ENCODE measurements around the gene TSPO.
A peak's percentile ranks its signal among the peaks of the same experiment; 100 is the strongest.

TSPO gene

DNA sequence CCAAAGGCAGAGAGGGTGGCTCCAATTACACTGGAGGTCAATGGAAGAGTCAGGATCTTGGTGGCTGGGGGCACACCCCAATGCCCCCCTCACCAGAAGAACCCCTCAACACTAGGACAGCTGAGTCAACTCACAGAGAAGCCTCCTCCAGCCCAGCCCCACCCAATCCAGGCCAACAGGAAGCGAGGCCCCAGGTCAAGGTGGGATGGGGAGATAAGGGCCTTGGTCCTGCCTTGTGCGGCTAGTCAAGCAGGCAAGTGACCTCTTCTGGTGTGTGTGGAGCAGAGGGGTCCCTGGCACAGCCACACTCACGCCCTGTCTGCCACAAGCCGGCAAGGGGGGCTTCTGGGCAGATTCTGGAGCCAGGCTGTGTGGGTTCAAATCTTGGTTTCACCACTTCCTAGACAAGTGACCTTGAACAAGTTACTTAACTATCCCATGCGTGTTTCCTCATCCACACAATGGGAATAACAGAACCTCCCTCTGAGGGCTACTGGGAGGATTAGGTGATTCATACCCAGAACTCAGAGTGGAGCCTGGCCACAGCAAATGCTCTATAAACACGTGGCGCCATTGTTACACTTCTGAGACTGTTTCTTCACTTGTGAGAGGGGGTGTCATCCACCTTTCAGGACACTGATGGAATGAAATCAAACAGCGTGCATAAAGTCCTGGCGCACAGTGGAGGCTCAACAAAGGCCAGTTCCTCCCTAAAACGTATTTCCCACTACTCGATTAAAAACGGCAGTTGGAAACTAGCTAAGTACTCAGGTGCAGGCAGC is 32.3 kb downstream of the TSPO start:
- Mint-ChIP-seq H3K4me1 (ENCODE audit: low read depth) (peaks cover 25% of the 10 kb centered on the region), H3K27me3 (no peaks in the 10 kb centered on the region), H3K27ac (peak overlapping the region; percentile 47), H3K4me3 (no peak overlapping the region), H3K9me3 (no peaks in the 10 kb centered on the region), H3K36me3 (ENCODE audit: low read depth) (peaks cover 50% of the 10 kb centered on the region)
- intact Hi-C loops (cut with micrococcal nuclease): no loop called here

DNA sequence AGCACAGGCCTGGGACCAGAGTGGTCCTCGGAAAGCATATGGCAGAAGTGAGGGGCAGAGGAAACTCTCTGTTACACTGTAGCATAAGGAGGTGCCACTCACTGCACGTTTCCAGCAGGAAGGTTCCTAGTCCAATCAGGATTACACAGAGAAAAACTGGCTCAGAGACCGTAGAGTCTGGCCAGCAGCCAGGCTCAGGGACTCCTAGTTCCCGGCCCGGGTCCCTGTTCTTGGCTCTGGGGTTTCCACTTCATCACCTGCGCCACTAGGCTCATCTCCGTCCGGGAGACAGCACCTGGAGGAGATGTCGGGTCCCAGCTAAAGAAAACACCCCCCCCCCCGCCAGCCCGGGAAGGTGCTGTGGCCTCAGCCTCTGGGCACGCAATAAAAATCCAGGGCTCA is 34.5 kb downstream of the TSPO start:
- Mint-ChIP-seq H3K9me3 (no peaks in the 10 kb centered on the region), H3K4me1 (ENCODE audit: low read depth) (peaks cover 18% of the 10 kb centered on the region), H3K36me3 (ENCODE audit: low read depth) (peaks cover 28% of the 10 kb centered on the region), H3K27me3 (no peaks in the 10 kb centered on the region), H3K4me3 (peak overlapping the region; percentile 73), H3K27ac (no peak overlapping the region)
- intact Hi-C loops (cut with micrococcal nuclease): loop anchor here (5.0 kb wide), 1 partner anchor 34 kb away; the partner anchor contains the start of gene TSPO

DNA sequence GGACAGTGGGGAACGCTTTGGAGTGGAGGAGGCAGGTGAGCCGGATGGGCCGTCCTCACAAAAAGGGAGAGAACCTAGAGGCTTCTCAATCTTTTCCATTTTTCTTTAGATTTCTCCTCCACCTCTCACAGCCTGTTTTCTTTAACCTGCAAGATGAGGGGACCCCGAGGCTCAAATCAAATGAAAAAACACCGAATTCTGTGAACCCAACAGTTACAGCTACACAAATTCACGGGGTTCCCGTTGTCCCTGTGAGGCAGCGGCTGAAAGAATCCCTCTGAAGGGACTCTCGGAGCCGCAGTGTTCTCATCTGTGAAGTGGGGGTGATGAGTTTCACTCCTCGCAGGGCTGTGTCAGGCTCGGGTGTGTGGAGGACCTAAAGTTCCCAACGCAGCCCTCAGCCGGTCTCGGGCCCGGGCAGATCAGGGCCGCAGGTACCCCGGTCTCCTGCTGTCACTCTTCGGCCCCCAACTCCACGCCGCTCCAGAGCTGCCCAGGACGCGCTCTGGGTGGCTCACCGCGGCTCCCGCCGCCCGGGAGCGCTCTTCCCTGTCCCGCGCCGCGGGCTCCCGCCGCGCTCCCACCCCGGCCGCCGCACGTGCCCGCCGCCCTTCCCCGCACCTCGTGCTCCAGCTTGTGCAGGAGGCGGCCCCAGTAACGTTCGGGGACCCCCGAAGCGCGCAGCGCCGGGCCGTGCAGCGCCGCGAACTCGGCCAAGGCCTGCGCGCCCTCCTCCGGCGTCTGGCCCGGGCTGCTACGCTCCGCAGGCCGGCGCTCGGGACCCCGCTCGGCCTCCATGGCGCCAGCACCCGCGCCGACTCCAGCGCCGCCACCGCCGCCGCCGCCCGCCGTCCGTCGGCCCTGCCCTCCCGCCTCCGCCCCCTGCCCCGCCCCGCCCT is 35.2 kb downstream of the TSPO start, which contains the start of gene TTLL12:
TSS of gene TTLL12 (minus strand) at position 863 of the 899 bp plus-strand sequence. CDS start at position 798, 65 bp downstream.
- peak within 1 kb of the TSS; percentile 95 for H3K27ac Mint-ChIP-seq
- intact Hi-C loops (cut with micrococcal nuclease): loop anchor here (5.0 kb wide), 1 partner anchor 34 kb away; the partner anchor contains the start of gene TSPO
- peaks cover 18% of the 10 kb centered on the region for H3K4me1 Mint-ChIP-seq (ENCODE audit: low read depth)
- no peaks in the 10 kb centered on the region for H3K9me3 Mint-ChIP-seq
- H3K4me3 Mint-ChIP-seq: peak within 1 kb of the TSS; percentile 75
- peaks cover 23% of the 10 kb centered on the region for H3K36me3 Mint-ChIP-seq (ENCODE audit: low read depth)
- peaks cover 3% of the 10 kb centered on the region for H3K27me3 Mint-ChIP-seq

DNA sequence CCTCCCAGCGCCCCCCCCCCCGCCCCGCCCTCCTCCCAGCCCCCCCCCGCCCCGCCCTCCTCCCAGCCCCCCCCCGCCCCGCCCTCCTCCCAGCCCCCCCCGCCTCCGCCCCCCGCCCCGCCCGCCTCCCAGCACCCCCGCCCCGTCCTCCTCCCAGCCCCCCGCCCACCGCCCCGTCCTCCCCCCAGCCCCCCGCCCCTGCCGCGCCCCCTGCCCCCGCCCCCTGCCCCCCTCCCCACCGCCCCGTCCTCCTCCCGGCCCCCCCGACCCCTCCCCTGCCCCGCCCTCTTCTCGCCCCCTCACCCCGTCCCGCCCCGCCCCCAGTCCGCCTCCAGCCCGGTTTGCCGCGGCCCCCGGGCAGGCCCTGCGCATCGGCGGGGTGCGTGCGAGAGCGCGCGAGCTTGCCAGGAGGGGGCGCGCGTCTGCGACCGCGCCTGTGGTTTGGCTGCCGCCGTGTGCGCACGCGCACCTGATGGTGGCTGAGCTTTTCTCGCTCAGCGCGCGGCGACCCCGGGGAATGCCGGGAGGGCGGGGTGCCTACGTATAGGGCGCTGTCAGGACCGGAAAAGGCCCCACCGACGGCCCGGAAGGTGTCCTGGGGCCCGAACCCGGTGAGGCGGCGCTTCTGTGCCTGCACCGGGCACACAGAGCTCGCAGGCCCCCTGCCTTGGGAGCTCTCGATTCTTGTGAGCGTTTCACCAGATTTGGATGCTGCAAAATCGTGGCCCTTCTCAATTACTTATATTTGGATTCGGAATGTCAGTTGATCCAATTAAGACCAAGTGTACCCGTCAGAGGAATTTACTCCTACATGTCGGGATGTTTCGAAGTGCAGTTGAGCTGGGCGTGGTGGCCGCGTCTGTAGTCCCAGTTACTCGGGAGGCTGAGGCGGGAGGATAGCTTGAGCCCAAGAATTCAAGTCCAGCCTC is 36.1 kb downstream of the TSPO start:
- intact Hi-C loops (cut with micrococcal nuclease): loop anchor here (5.0 kb wide), 1 partner anchor 35 kb away; the partner anchor contains the start of gene TSPO
- Mint-ChIP-seq H3K4me3 (peak overlapping the region; percentile 75), H3K9me3 (no peaks in the 10 kb centered on the region), H3K36me3 (ENCODE audit: low read depth) (peaks cover 14% of the 10 kb centered on the region), H3K27me3 (peaks cover 3% of the 10 kb centered on the region), H3K4me1 (ENCODE audit: low read depth) (peaks cover 18% of the 10 kb centered on the region), H3K27ac (peak overlapping the region; percentile 95)

DNA sequence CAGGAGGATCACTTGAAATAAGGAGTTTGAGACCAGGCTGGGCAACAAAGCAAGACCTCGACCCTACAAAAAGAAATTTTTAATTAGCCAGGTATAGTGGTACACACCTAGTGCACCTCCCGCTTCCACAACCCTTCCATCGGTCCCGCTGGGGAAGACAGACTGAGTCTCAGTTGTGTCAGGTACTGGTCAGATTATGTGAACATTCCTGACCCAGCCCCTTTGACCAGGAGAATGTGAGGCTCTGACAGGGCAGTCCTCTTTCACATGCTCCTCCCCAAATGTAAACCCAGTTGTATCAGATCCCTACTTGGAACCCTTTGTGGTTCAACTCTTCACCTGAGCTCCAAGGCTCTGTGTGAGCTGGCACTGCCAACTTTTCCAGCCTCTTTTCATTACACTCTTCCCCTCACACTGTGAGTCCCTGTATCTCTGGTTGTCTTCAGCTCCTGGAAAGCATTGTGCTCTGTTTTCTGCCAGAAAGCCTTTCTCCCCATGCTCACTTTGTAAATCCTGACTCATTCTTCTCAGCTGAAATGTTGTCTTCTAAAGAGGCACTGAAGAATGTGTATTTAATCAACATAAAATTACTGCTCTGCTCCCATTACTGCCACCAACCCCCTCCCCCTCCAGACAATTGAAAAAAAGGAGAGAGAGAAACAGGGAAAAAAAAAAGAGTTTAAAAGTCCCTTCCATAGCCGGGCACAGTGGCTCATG is 37.6 kb downstream of the TSPO start:
- intact Hi-C loops (cut with micrococcal nuclease): loop anchor here (5.0 kb wide), 1 partner anchor 37 kb away; the partner anchor contains the start of gene TSPO
- Mint-ChIP-seq H3K4me3 (no peak overlapping the region), H3K27ac (peak overlapping the region; percentile 95), H3K36me3 (ENCODE audit: low read depth) (peaks cover 6% of the 10 kb centered on the region), H3K4me1 (ENCODE audit: low read depth) (peaks cover 18% of the 10 kb centered on the region), H3K27me3 (peaks cover 3% of the 10 kb centered on the region), H3K9me3 (no peaks in the 10 kb centered on the region)

DNA sequence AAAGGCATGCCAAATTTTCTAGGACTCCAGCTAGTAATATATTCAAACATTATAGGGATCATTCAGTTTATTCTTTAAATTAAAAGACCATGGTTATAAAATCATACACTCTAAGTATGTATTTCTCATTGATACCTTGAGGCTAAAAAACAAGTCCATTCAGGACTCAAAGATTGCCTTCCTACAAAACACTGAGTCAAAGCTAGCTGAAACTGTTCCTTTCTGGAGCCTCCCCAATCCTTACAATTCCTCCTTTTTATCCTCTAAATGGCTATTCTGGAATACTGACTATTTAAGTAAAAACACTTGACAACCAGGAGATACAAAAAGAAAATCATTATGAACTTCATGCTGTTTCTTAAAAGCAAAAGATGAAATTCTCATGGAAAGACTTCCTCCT is 40.5 kb downstream of the TSPO start:
- intact Hi-C loops (cut with micrococcal nuclease): no loop called here
- H3K27me3 Mint-ChIP-seq: peaks cover 3% of the 10 kb centered on the region
- H3K9me3 Mint-ChIP-seq: no peaks in the 10 kb centered on the region
- H3K27ac Mint-ChIP-seq: no peak overlapping the region
- H3K4me1 Mint-ChIP-seq (ENCODE audit: low read depth): no peaks in the 10 kb centered on the region
- H3K36me3 Mint-ChIP-seq (ENCODE audit: low read depth): no peaks in the 10 kb centered on the region
- no peak overlapping the region for H3K4me3 Mint-ChIP-seq

DNA sequence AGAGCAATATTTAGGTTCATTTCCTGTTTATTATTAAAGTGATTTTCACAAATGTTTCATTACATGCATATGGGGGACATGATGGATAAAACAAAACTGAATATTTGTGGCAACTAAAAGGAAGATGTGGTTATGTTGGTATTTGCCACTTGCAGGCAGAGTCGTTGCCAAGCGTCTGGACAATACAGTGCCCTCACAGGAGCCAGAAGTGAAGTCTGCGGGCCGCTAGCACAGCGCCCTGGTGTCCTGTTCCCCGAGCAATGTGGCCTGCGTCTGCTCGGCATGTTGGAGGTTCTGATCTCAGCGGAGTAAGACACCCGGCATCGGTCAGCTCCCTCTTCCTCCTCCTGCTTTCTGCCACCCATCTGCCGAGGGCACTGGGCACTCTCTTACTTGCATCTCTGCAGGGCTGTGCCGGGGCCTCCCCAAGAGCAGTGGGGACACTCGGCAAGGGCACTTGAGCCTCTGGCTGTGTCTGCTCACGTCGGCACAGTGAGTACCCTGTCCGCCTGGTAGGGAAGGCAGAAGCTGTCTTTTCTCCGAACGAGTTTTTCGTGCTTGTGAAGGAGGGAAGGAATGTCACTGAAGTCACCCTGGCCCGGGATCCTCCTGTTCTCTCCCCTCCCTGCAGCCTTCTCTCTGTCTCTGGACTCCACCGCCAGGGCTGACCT is 46.0 kb downstream of the TSPO start:
- H3K9me3 Mint-ChIP-seq: no peaks in the 10 kb centered on the region
- peaks cover 9% of the 10 kb centered on the region for H3K27me3 Mint-ChIP-seq
- H3K4me3 Mint-ChIP-seq: no peak overlapping the region
- H3K36me3 Mint-ChIP-seq (ENCODE audit: low read depth): no peaks in the 10 kb centered on the region
- intact Hi-C loops (cut with micrococcal nuclease): no loop called here
- H3K27ac Mint-ChIP-seq: no peak overlapping the region
- H3K4me1 Mint-ChIP-seq (ENCODE audit: low read depth): no peaks in the 10 kb centered on the region

DNA sequence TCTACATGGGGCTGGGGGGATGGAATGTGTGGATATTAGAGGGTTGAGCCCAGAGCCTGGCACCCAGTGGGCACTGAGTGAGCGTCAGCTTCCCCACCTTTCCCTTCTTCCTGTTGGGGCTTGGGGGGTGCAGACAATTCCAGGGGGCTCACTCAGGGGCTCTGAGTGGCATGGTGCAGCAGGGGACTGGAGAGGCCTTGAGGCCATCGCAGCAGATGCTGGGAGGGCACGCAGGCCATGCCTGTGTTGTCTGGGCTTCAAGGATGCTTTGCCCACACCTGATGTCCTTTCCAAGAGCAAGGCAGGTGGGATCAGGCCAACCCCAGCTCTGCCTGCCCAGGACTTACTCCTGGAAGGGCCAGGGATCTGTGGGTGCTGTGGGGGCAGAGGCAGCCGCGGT is 46.8 kb downstream of the TSPO start:
- no peaks in the 10 kb centered on the region for H3K36me3 Mint-ChIP-seq (ENCODE audit: low read depth)
- H3K9me3 Mint-ChIP-seq: no peaks in the 10 kb centered on the region
- no peak overlapping the region for H3K27ac Mint-ChIP-seq
- H3K4me3 Mint-ChIP-seq: no peak overlapping the region
- peaks cover 9% of the 10 kb centered on the region for H3K27me3 Mint-ChIP-seq
- H3K4me1 Mint-ChIP-seq (ENCODE audit: low read depth): no peaks in the 10 kb centered on the region
- intact Hi-C loops (cut with micrococcal nuclease): no loop called here

DNA sequence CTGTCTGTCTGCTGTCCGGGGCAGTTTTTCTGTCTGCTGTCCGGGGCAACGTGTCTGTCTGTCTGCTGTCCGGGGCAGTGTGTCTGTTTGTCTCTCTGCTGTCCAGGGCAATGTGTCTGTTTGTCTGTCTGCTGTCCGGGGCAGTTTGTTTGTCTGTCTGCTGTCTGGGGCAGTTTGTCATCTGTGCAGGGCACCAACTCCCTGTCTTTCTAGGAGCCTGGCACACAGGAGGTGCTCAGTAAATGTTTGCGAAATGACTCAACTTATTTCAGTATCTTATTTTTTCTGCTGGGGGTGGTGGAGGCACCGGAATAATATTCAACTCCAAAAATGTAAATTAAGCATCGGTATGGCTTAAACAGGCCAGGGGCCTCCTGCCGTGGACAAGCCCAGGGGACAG is 47.6 kb downstream of the TSPO start:
- Mint-ChIP-seq H3K4me1 (ENCODE audit: low read depth) (no peaks in the 10 kb centered on the region), H3K27me3 (peaks cover 9% of the 10 kb centered on the region), H3K36me3 (ENCODE audit: low read depth) (no peaks in the 10 kb centered on the region), H3K9me3 (no peaks in the 10 kb centered on the region), H3K27ac (no peak overlapping the region), H3K4me3 (no peak overlapping the region)
- intact Hi-C loops (cut with micrococcal nuclease): no loop called here

DNA sequence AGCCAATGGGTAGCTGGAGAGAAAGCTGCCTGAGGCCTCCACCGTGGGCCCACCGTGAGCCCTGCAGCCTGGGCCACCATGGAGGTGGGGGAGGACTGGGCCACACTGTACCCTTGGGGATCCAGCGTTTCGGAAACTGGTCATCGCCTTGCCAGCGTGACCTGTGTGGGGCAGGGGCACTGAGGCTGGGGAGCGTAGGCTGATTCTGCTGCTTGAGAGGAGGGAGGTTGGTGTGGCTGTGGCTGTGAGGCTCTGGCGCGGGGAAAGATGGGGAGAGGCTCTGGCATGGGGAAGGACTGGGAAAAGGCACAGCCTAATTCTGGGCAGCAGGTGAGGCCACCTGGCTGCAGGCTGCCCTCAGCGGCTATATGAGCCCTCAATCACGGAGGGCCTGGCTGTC is 48.2 kb downstream of the TSPO start:
- Mint-ChIP-seq H3K36me3 (ENCODE audit: low read depth) (no peaks in the 10 kb centered on the region), H3K9me3 (no peaks in the 10 kb centered on the region), H3K4me3 (no peak overlapping the region), H3K4me1 (ENCODE audit: low read depth) (no peaks in the 10 kb centered on the region), H3K27ac (no peak overlapping the region), H3K27me3 (peaks cover 9% of the 10 kb centered on the region)
- intact Hi-C loops (cut with micrococcal nuclease): no loop called here

DNA sequence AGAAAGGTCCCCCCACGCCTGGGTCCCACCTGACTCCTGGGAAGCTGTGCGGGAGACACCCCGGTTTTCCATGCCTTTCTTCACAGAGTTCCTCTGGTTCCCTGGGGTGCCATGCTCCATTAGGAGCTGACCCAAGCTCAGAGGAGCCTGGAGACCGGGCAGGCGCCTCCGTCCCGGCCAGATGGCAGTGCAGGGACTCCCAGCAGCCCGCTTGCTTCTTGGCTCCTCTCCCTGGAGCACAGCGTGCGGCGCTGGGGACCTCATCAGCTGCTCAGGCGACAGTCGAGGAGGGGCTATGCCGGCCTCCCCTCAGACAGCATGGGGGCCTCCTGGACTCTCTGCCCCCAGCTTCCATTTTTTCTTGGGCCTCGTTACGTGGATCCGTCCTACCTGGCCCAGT is 48.7 kb downstream of the TSPO start:
- Mint-ChIP-seq H3K27ac (no peak overlapping the region), H3K36me3 (ENCODE audit: low read depth) (no peaks in the 10 kb centered on the region), H3K4me1 (ENCODE audit: low read depth) (no peaks in the 10 kb centered on the region), H3K9me3 (no peaks in the 10 kb centered on the region), H3K27me3 (peaks cover 9% of the 10 kb centered on the region), H3K4me3 (no peak overlapping the region)
- intact Hi-C loops (cut with micrococcal nuclease): no loop called here

DNA sequence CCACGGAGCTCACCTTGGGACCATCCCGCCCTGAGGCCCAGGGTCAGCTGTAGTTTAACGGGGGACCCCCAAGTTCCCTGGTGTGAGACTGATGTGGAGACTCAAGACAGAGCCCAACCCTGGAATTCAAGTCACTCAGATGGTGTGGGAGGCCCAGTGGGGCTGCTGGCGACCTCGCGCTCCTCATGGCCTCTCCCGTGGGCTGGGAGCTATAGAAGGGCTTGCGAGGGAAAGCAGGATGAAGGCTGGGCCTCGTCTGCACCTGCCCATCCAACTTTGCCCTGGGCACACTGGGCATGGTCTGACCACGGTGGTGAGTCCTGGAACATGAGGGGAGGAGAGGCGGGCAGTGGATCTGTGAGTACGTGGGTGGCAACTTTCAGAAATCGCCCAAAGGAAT is 49.2 kb downstream of the TSPO start:
- H3K9me3 Mint-ChIP-seq: no peaks in the 10 kb centered on the region
- intact Hi-C loops (cut with micrococcal nuclease): no loop called here
- no peaks in the 10 kb centered on the region for H3K4me1 Mint-ChIP-seq (ENCODE audit: low read depth)
- H3K4me3 Mint-ChIP-seq: no peak overlapping the region
- peaks cover 9% of the 10 kb centered on the region for H3K27me3 Mint-ChIP-seq
- no peak overlapping the region for H3K27ac Mint-ChIP-seq
- no peaks in the 10 kb centered on the region for H3K36me3 Mint-ChIP-seq (ENCODE audit: low read depth)
